Neural progenitor cell (in vitro differentiated cells): Measurements from ENCODE around the gene SLC7A6. TPM values are rescaled to one million over a fixed set of nuclear protein-coding genes. Genes with fewer than 3 reads are reported as not detected.

ENCODE experiments used
- DNase-seq: peaks from one replicate; pipeline ENCODE4 v3.0.0-alpha.2; 2016; ENCODE audit warnings: low spot score
- H2AFZ ChIP-seq: fragments of 200-600 bp; sonication (generic); replicated peaks from 2 replicates; pipeline ENCODE4 v1.6.1; 2016; ENCODE audit warnings: antibody characterized with exemption
- H3F3A ChIP-seq: fragments of 200-600 bp; sonication (generic); 2 replicates; pipeline ENCODE4 v1.6.1; 2016; ENCODE audit warnings: antibody characterized with exemption, low read depth
- H3K27ac ChIP-seq: fragments of 200-600 bp; sonication (generic); 2 replicates; pipeline ENCODE4 v1.5.1; 2016; ENCODE audit warnings: mild to moderate bottlenecking
- H3K27me3 ChIP-seq: fragments of 200-600 bp; sonication (generic); 2 replicates; pipeline ENCODE4 v1.6.1; 2016; ENCODE audit warnings: mild to moderate bottlenecking, moderate library complexity
- H3K36me3 ChIP-seq: fragments of 200-600 bp; sonication (generic); 2 replicates; pipeline ENCODE4 v1.5.1; 2016
- H3K4me1 ChIP-seq: fragments of 200-600 bp; sonication (generic); 2 replicates; pipeline ENCODE4 v1.6.1; 2016; ENCODE audit warnings: mixed run types
- H3K4me2 ChIP-seq: fragments of 200-600 bp; sonication (generic); 2 replicates; pipeline ENCODE4 v1.6.1; 2016
- H3K4me3 ChIP-seq: fragments of 200-600 bp; sonication (generic); 2 replicates; pipeline ENCODE4 v1.5.1; 2016
- H3K79me2 ChIP-seq: fragments of 200-600 bp; sonication (generic); 2 replicates; pipeline ENCODE4 v1.6.1; 2016; ENCODE audit warnings: low read depth
- H3K9ac ChIP-seq: fragments of 200-600 bp; sonication (generic); 2 replicates; pipeline ENCODE4 v1.6.1; 2016
- H3K9me3 ChIP-seq: fragments of 200-600 bp; sonication (generic); 2 replicates; pipeline ENCODE4 v1.5.1; 2016; ENCODE audit warnings: low read depth
- H4K20me1 ChIP-seq: fragments of 200-600 bp; sonication (generic); 2 replicates; pipeline ENCODE4 v1.6.1; 2016; ENCODE audit warnings: low read depth
- H3K27ac Mint-ChIP-seq: 3 replicates; pipeline ENCODE4 v1.8.0; 2021; ENCODE audit warnings: mixed read lengths
- H3K27me3 Mint-ChIP-seq: 2 replicates; pipeline ENCODE4 v1.8.0; 2022; ENCODE audit warnings: low read depth, mild to moderate bottlenecking, inconsistent platforms, moderate library complexity, mixed read lengths; ENCODE audit not compliant: insufficient read depth
- H3K36me3 Mint-ChIP-seq: 3 replicates; pipeline ENCODE4 v1.8.0; 2021; ENCODE audit warnings: mixed read lengths
- H3K4me1 Mint-ChIP-seq: 3 replicates; pipeline ENCODE4 v1.8.0; 2021; ENCODE audit warnings: mixed read lengths
- H3K4me3 Mint-ChIP-seq: 3 replicates; pipeline ENCODE4 v1.8.0; 2021; ENCODE audit warnings: mild to moderate bottlenecking, moderate library complexity, mixed read lengths
- H3K9me3 Mint-ChIP-seq: 3 replicates; pipeline ENCODE4 v1.8.0; 2020; ENCODE audit warnings: mixed read lengths
- CTCF ChIP-seq: fragments of 200-600 bp; sonication (generic); IDR thresholded peaks from 2 replicates; pipeline ENCODE4 v1.5.1; 2017; ENCODE audit warnings: antibody characterized with exemption, mild to moderate bottlenecking
- EZH2 ChIP-seq: fragments of 200-600 bp; sonication (generic); IDR thresholded peaks from 2 replicates; pipeline ENCODE4 v1.6.1; 2017; ENCODE audit warnings: antibody characterized with exemption, mild to moderate bottlenecking, moderate library complexity
- EZH2phosphoT487 ChIP-seq: fragments of 200-600 bp; sonication (generic); IDR thresholded peaks from 2 replicates; pipeline ENCODE4 v1.6.1; 2017; ENCODE audit warnings: antibody characterized with exemption
- total RNA-seq: library from RNA; depleted of rRNA; stranded (reverse); fragments of >200 nt; gene quantifications from 2 replicates; pipeline ENCODE4 v1.2.3, GENCODE V29; 2015; ENCODE audit warnings: low replicate concordance

Gene SLC7A6
- total RNA-seq, 1 donor from 2014 or later = 5.6 TPM

GRCh38 chr16:68290450-68290849 lies 26.1 kb downstream of the SLC7A6 start:
- no peak for DNase-seq
- Histone ChIP-seq H3K4me1 (peaks cover 6% of the 10 kb centered on the region), H3K79me2 (no peaks in the 10 kb centered on the region), H3K4me3 (no peak overlapping the region), H4K20me1 (peaks cover 2% of the 10 kb centered on the region), H3K27me3 (no peaks in the 10 kb centered on the region), H3K36me3 (no peaks in the 10 kb centered on the region), H2AFZ (no peak overlapping the region), H3F3A (no peaks in the 10 kb centered on the region), H3K27ac (no peak overlapping the region), H3K9me3 (no peaks in the 10 kb centered on the region), H3K9ac (no peak overlapping the region), H3K4me2 (peak overlapping the region; percentile 15)
- H3K4me1 Mint-ChIP-seq = no peaks in the 10 kb centered on the region
- no peak overlapping the region for H3K27ac Mint-ChIP-seq
- H3K9me3 Mint-ChIP-seq = no peaks in the 10 kb centered on the region
- H3K27me3 Mint-ChIP-seq = peaks cover 2% of the 10 kb centered on the region
- no peak for TF ChIP-seq EZH2
- no peak for TF ChIP-seq CTCF
- TF ChIP-seq EZH2phosphoT487 = no peak
- no peak overlapping the region for H3K4me3 Mint-ChIP-seq
- H3K36me3 Mint-ChIP-seq = peaks cover 29% of the 10 kb centered on the region

GRCh38 chr16:68291227-68291626 lies 26.9 kb downstream of the SLC7A6 start:
- Mint-ChIP-seq H3K4me1 (no peaks in the 10 kb centered on the region), H3K4me3 (no peak overlapping the region), H3K9me3 (no peaks in the 10 kb centered on the region), H3K27ac (no peak overlapping the region), H3K36me3 (peaks cover 28% of the 10 kb centered on the region), H3K27me3 (peaks cover 2% of the 10 kb centered on the region)
- Histone ChIP-seq H3K4me2 (no peak overlapping the region), H4K20me1 (no peaks in the 10 kb centered on the region), H3K4me1 (peaks cover 6% of the 10 kb centered on the region), H3K27ac (no peak overlapping the region), H3K36me3 (no peaks in the 10 kb centered on the region), H3K79me2 (no peaks in the 10 kb centered on the region), H3K27me3 (no peaks in the 10 kb centered on the region), H3K4me3 (no peak overlapping the region), H2AFZ (no peak overlapping the region), H3K9ac (no peak overlapping the region), H3K9me3 (no peaks in the 10 kb centered on the region), H3F3A (no peaks in the 10 kb centered on the region)
- no peak for TF ChIP-seq EZH2
- no peak for TF ChIP-seq EZH2phosphoT487
- no peak for TF ChIP-seq CTCF
- no peak for DNase-seq

GRCh38 chr16:68292425-68292824 lies 28.1 kb downstream of the SLC7A6 start:
- Histone ChIP-seq H4K20me1 (no peaks in the 10 kb centered on the region), H3K27me3 (no peaks in the 10 kb centered on the region), H3K4me1 (peaks cover 6% of the 10 kb centered on the region), H3K79me2 (no peaks in the 10 kb centered on the region), H2AFZ (no peak overlapping the region), H3K27ac (no peak overlapping the region), H3F3A (peaks cover 4% of the 10 kb centered on the region), H3K9me3 (no peaks in the 10 kb centered on the region), H3K4me3 (no peak overlapping the region), H3K9ac (no peak overlapping the region), H3K36me3 (no peaks in the 10 kb centered on the region), H3K4me2 (no peak overlapping the region)
- TF ChIP-seq CTCF = no peak
- no peak for TF ChIP-seq EZH2phosphoT487
- no peak for TF ChIP-seq EZH2
- H3K4me3 Mint-ChIP-seq = no peak overlapping the region
- H3K27me3 Mint-ChIP-seq = peaks cover 2% of the 10 kb centered on the region
- H3K9me3 Mint-ChIP-seq = no peaks in the 10 kb centered on the region
- H3K36me3 Mint-ChIP-seq = peaks cover 25% of the 10 kb centered on the region
- H3K27ac Mint-ChIP-seq = no peak overlapping the region
- no peak for DNase-seq
- H3K4me1 Mint-ChIP-seq = peaks cover 7% of the 10 kb centered on the region

GRCh38 chr16:68296291-68296690 lies 32.0 kb downstream of the SLC7A6 start:
- peaks cover 16% of the 10 kb centered on the region for H3K36me3 Mint-ChIP-seq
- Histone ChIP-seq H3K9ac (no peak overlapping the region), H3K36me3 (no peaks in the 10 kb centered on the region), H3K27ac (no peak overlapping the region), H3K9me3 (no peaks in the 10 kb centered on the region), H3K4me2 (no peak overlapping the region), H2AFZ (no peak overlapping the region), H4K20me1 (peaks cover 11% of the 10 kb centered on the region), H3K27me3 (no peaks in the 10 kb centered on the region), H3F3A (peaks cover 8% of the 10 kb centered on the region), H3K4me3 (no peak overlapping the region), H3K79me2 (no peaks in the 10 kb centered on the region), H3K4me1 (no peaks in the 10 kb centered on the region)
- no peak overlapping the region for H3K4me3 Mint-ChIP-seq
- peaks cover 19% of the 10 kb centered on the region for H3K4me1 Mint-ChIP-seq
- DNase-seq = no peak
- no peaks in the 10 kb centered on the region for H3K27me3 Mint-ChIP-seq
- TF ChIP-seq CTCF = no peak
- TF ChIP-seq EZH2 = no peak
- no peak for TF ChIP-seq EZH2phosphoT487
- H3K9me3 Mint-ChIP-seq = no peaks in the 10 kb centered on the region
- no peak overlapping the region for H3K27ac Mint-ChIP-seq
